Astrocyte (in vitro differentiated cells and primary cell): Measurements from ENCODE around the gene CDC42BPA. TPM values are rescaled to one million over a fixed set of nuclear protein-coding genes. Genes with fewer than 3 reads are reported as not detected.
A peak's percentile ranks its signal among the peaks of the same experiment; 100 is the strongest.

Source experiments
- DNase-seq: peaks from one replicate; pipeline ENCODE4 v3.0.0-alpha.2; 2010; ENCODE audit warnings: low read depth
- FAIRE-seq: peaks from 2 replicates; lab custom pipeline; 2011; peaks lifted over from hg19 to GRCh38; lab: Jason Lieb, UNC
- H2AFZ ChIP-seq: 2 replicates; pipeline ENCODE4 v1.6.0; 2012; ENCODE audit warnings: low read depth, low read length, inconsistent platforms
- H3K27ac ChIP-seq: 2 replicates; pipeline ENCODE4 v1.5.1; 2011; ENCODE audit warnings: low read depth, low read length, inconsistent platforms
- H3K27me3 ChIP-seq: 2 replicates; pipeline ENCODE4 v1.6.0; 2011; ENCODE audit warnings: low read length, inconsistent platforms; ENCODE audit not compliant: insufficient read depth
- H3K36me3 ChIP-seq: 2 replicates; pipeline ENCODE4 v1.5.1; 2011; ENCODE audit warnings: low read length, inconsistent platforms; ENCODE audit not compliant: insufficient read depth
- H3K4me1 ChIP-seq: 2 replicates; pipeline ENCODE4 v1.5.1; 2011; ENCODE audit warnings: low read length, inconsistent platforms; ENCODE audit not compliant: insufficient read depth
- H3K4me2 ChIP-seq: 2 replicates; pipeline ENCODE4 v1.6.0; 2012; ENCODE audit warnings: low read length, inconsistent platforms
- H3K4me3 ChIP-seq: 2 replicates; pipeline ENCODE4 v1.5.1; 2011; ENCODE audit warnings: low read depth, mild to moderate bottlenecking, low read length, inconsistent platforms; ENCODE audit not compliant: insufficient read depth
- H3K79me2 ChIP-seq: 2 replicates; pipeline ENCODE4 v1.6.0; 2012; ENCODE audit warnings: mild to moderate bottlenecking, low read length, inconsistent platforms; ENCODE audit not compliant: insufficient read depth
- H3K9ac ChIP-seq: 2 replicates; pipeline ENCODE4 v1.6.0; 2012; ENCODE audit warnings: mild to moderate bottlenecking, low read length, inconsistent platforms
- H3K9me3 ChIP-seq: 2 replicates; pipeline ENCODE4 v1.5.1; 2012; ENCODE audit warnings: low read depth, mild to moderate bottlenecking, low read length, inconsistent platforms; ENCODE audit not compliant: insufficient read depth
- H4K20me1 ChIP-seq: 2 replicates; pipeline ENCODE4 v1.6.0; 2012; ENCODE audit warnings: low read length, inconsistent platforms; ENCODE audit not compliant: insufficient read depth
- H3K27ac Mint-ChIP-seq: one replicate; pipeline ENCODE4 v1.8.0; 2021; ENCODE audit warnings: mild to moderate bottlenecking, mixed read lengths; ENCODE audit not compliant: unreplicated experiment
- H3K27me3 Mint-ChIP-seq: one replicate; pipeline ENCODE4 v1.8.0; 2021; ENCODE audit warnings: low read depth, mixed read lengths; ENCODE audit not compliant: unreplicated experiment
- H3K36me3 Mint-ChIP-seq: one replicate; pipeline ENCODE4 v1.8.0; 2021; ENCODE audit warnings: low read depth, mixed read lengths; ENCODE audit not compliant: unreplicated experiment
- H3K4me1 Mint-ChIP-seq: one replicate; pipeline ENCODE4 v1.8.0; 2021; ENCODE audit warnings: low read depth, mixed read lengths; ENCODE audit not compliant: unreplicated experiment
- H3K4me3 Mint-ChIP-seq: one replicate; pipeline ENCODE4 v1.8.0; 2021; ENCODE audit warnings: mild to moderate bottlenecking, moderate library complexity, mixed read lengths; ENCODE audit not compliant: unreplicated experiment
- H3K9me3 Mint-ChIP-seq: one replicate; pipeline ENCODE4 v1.8.0; 2021; ENCODE audit warnings: mild to moderate bottlenecking, mixed read lengths; ENCODE audit not compliant: unreplicated experiment
- EZH2 ChIP-seq: IDR thresholded peaks from 2 replicates; pipeline ENCODE4 v1.6.1; 2012; ENCODE audit warnings: mild to moderate bottlenecking, low read length, inconsistent platforms; ENCODE audit not compliant: insufficient read depth
- total RNA-seq: library from RNA; stranded (reverse); gene quantifications from 2 replicates; pipeline ENCODE4 v1.2.1, GENCODE V29; 2021
- TF ChIP-seq, protein P1 (sequence below): IDR thresholded peaks from 2 replicates; pipeline ENCODE4 v1.5.1; 2011; ENCODE audit warnings: low read depth, mild to moderate bottlenecking, inconsistent platforms, low read length, moderate library complexity; ENCODE audit not compliant: insufficient read depth

Gene CDC42BPA
- total RNA-seq, 1 donor from 2014 or later = 34.5 TPM

DNA sequence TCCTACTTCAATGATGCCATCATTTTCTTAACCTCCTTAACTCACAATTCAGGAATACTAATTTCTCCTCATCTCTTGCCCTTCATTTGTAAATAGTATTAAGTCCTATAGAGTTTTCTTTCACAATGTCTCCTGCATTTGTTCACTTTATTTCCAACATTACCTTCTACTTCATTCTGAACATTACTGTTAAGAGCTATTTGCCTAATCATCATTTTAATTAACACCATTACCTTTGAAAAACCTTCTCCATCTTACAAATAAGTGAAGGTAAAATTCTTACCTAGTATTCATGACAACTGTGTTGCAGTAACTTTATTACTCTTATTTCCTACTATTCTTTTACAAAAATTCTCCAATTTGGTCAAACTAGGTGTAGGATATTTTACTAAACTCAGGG is 240.5 kb downstream of the CDC42BPA start:
- FAIRE-seq = no peak
- peaks cover 3% of the 10 kb centered on the region for H3K4me1 Mint-ChIP-seq
- H3K27ac Mint-ChIP-seq = no peak overlapping the region
- peaks cover 4% of the 10 kb centered on the region for H3K36me3 Mint-ChIP-seq
- Histone ChIP-seq H3K79me2 (no peaks in the 10 kb centered on the region), H3K4me1 (no peaks in the 10 kb centered on the region), H2AFZ (no peak overlapping the region), H3K9ac (no peak overlapping the region), H4K20me1 (no peaks in the 10 kb centered on the region), H3K4me2 (no peak overlapping the region), H3K27me3 (no peaks in the 10 kb centered on the region), H3K4me3 (no peak overlapping the region), H3K27ac (no peak overlapping the region), H3K9me3 (no peaks in the 10 kb centered on the region), H3K36me3 (no peaks in the 10 kb centered on the region)
- no peak for TF ChIP-seq EZH2
- TF ChIP-seq, protein P1, sequence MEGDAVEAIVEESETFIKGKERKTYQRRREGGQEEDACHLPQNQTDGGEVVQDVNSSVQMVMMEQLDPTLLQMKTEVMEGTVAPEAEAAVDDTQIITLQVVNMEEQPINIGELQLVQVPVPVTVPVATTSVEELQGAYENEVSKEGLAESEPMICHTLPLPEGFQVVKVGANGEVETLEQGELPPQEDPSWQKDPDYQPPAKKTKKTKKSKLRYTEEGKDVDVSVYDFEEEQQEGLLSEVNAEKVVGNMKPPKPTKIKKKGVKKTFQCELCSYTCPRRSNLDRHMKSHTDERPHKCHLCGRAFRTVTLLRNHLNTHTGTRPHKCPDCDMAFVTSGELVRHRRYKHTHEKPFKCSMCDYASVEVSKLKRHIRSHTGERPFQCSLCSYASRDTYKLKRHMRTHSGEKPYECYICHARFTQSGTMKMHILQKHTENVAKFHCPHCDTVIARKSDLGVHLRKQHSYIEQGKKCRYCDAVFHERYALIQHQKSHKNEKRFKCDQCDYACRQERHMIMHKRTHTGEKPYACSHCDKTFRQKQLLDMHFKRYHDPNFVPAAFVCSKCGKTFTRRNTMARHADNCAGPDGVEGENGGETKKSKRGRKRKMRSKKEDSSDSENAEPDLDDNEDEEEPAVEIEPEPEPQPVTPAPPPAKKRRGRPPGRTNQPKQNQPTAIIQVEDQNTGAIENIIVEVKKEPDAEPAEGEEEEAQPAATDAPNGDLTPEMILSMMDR = no peak
- no peak for DNase-seq
- H3K27me3 Mint-ChIP-seq = no peaks in the 10 kb centered on the region
- H3K4me3 Mint-ChIP-seq = no peak overlapping the region
- H3K9me3 Mint-ChIP-seq = peaks cover 2% of the 10 kb centered on the region

DNA sequence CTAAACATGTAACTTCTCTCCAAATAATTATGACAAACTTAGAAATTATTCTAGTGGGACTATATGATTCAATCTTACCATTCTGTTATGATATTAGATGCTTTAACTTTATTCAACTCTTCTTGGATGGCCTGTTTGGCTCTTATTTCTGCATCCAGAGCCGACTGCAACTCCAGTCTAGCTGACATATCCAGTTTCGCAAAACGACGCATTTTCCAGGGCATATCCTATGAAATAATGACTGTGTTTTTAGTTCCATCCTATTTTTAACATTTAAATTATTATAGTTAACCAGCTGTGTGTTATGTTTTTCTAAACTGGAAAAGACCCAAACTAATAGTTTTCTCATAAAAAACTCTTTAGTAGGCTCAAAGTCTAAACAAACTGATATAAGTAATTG is 244.5 kb downstream of the CDC42BPA start:
- H3K9me3 Mint-ChIP-seq = no peaks in the 10 kb centered on the region
- Histone ChIP-seq H3K36me3 (peaks cover 7% of the 10 kb centered on the region), H3K4me3 (no peak overlapping the region), H3K4me2 (no peak overlapping the region), H3K27me3 (no peaks in the 10 kb centered on the region), H3K79me2 (no peaks in the 10 kb centered on the region), H2AFZ (no peak overlapping the region), H3K4me1 (no peaks in the 10 kb centered on the region), H3K9me3 (no peaks in the 10 kb centered on the region), H3K9ac (no peak overlapping the region), H4K20me1 (no peaks in the 10 kb centered on the region), H3K27ac (no peak overlapping the region)
- no peak for DNase-seq
- no peak overlapping the region for H3K27ac Mint-ChIP-seq
- H3K27me3 Mint-ChIP-seq = no peaks in the 10 kb centered on the region
- no peak overlapping the region for H3K4me3 Mint-ChIP-seq
- H3K36me3 Mint-ChIP-seq = peaks cover 3% of the 10 kb centered on the region
- no peak for FAIRE-seq
- no peak for TF ChIP-seq EZH2
- H3K4me1 Mint-ChIP-seq = peaks cover 11% of the 10 kb centered on the region

DNA sequence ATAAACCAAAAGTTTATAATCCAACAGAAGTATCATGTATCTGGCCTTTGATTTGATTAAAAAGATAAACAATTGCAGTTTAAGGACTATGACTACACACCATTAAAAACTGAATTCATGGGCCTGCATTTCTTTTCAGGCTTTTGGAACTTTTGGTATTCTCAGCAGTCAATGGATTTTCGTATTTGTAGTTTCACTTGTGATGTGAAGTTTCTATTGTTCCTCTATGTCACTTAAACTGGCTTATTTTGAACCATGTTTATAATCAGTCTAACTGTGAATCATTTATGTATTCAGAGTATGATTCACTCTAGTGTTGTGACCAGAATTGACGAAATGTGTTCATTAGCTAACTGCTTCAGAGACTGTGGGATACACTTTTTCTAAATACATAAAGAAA is 245.3 kb downstream of the CDC42BPA start:
- FAIRE-seq (no peak), DNase-seq (peak; percentile 50)
- no peaks in the 10 kb centered on the region for H3K9me3 ChIP-seq
- H3K9ac ChIP-seq = no peak overlapping the region
- H3K27me3 Mint-ChIP-seq = no peaks in the 10 kb centered on the region
- H3K4me2 ChIP-seq = peak overlapping the region; percentile 23
- no peak overlapping the region for H2AFZ ChIP-seq
- no peaks in the 10 kb centered on the region for H3K79me2 ChIP-seq
- H3K4me3 ChIP-seq = no peak overlapping the region
- no peak overlapping the region for H3K4me3 Mint-ChIP-seq
- H3K9me3 Mint-ChIP-seq = no peaks in the 10 kb centered on the region
- H4K20me1 ChIP-seq = no peaks in the 10 kb centered on the region
- peaks cover 7% of the 10 kb centered on the region for H3K36me3 ChIP-seq
- peaks cover 3% of the 10 kb centered on the region for H3K36me3 Mint-ChIP-seq
- no peaks in the 10 kb centered on the region for H3K27me3 ChIP-seq
- H3K4me1 ChIP-seq = no peaks in the 10 kb centered on the region
- H3K27ac Mint-ChIP-seq = no peak overlapping the region
- TF ChIP-seq, protein P1 = no peak
- H3K27ac ChIP-seq = peak overlapping the region; percentile 19
- H3K4me1 Mint-ChIP-seq = peaks cover 12% of the 10 kb centered on the region
